ENCODE results near the gene KDM2A. TPM values are rescaled to one million over a fixed set of nuclear protein-coding genes. Genes with fewer than 3 reads are reported as not detected.
A peak's percentile ranks its signal among the peaks of the same experiment; 100 is the strongest.
"Not testable (repeated sequence)": the region's sequence is repeated elsewhere in the genome, so short reads cannot be mapped to it uniquely, and the experiment has no call there.

The KDM2A gene
- total RNA-seq, 1 donor from 2014 or later: 119 TPM

DNA sequence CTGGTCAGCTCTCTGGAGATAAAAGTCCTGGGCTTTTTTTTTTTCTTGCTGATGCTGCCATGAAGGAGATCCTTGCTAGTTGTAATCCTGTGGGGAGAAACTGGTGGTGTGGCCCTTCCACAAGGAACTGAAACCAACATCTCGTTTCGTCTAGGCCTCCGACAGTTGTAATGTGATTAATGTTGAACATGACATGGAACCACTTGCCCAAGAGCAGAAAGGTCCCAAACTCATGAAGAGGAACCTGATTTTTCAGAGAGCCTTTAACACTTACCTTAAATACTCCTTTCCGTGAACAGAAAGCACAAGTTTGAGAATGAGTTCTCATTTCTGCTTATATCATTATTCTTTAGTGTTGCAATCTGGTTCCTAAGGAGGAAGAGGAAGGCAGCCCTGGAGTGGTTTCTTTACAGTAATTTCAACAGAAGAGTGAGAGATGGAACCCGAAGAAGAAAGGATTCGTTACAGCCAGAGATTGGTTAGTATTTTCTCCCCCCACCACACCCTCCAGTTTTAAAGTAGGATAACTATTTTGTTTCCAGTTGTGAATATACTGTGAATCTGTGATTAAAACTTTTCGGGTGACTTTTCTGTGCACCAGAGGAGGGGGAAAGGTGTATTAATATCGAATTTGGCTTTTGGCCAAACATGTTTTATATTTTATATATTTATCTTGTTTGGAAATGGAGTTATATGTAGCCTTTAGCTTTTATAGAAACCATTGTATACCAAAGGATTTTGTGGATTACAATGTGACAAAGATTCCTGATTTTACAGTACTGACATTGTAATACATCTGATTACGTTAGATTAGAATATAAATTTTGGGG is 2.0 kb downstream of the KDM2A start:
- Mint-ChIP-seq H3K4me1 (ENCODE audit: low read depth) (peaks cover 23% of the 10 kb centered on the region), H3K36me3 (ENCODE audit: low read depth) (peaks cover 25% of the 10 kb centered on the region), H3K27me3 (ENCODE audit: insufficient read depth) (peaks cover 4% of the 10 kb centered on the region), H3K27ac (peak overlapping the region; percentile 92), H3K4me3 (peak overlapping the region; percentile 99), H3K9me3 (no peaks in the 10 kb centered on the region)
- peak; percentile 12 for DNase-seq (ENCODE audit: low spot score)
- intact Hi-C loops (cut with micrococcal nuclease): loop anchor here (1.0 to 2.0 kb wide), 2 partner anchors 48 to 196 kb away; no protein-coding TSS in a partner anchor

DNA sequence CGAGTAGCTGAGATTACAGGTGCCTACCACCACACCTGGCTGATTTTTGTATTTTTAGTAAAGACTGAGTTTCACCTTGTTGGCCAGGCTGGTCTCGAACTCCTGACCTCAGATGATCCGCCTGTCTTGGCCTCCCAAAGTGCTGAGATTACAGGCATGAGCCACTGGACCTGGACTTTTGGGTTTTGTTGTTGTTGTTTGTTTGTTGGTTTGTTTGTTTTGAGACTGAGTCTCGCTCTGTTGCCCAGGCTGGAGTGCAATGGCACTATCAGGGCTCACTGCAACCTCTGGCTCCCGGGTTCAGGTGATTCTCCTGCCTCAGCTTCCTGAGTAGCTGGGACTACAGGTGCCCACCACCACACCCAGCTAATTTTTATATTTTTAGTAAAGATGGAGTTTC is 4.7 kb downstream of the KDM2A start:
- DNase-seq (ENCODE audit: low spot score); H3K9me3 Mint-ChIP-seq; H3K27me3 Mint-ChIP-seq (ENCODE audit: insufficient read depth); intact Hi-C loops (cut with micrococcal nuclease); H3K4me3 Mint-ChIP-seq: not testable (repeated sequence)
- Mint-ChIP-seq H3K36me3 (ENCODE audit: low read depth) (peaks cover 29% of the 10 kb centered on the region), H3K4me1 (ENCODE audit: low read depth) (peaks cover 27% of the 10 kb centered on the region), H3K27ac (peak overlapping the region; percentile 12)

DNA sequence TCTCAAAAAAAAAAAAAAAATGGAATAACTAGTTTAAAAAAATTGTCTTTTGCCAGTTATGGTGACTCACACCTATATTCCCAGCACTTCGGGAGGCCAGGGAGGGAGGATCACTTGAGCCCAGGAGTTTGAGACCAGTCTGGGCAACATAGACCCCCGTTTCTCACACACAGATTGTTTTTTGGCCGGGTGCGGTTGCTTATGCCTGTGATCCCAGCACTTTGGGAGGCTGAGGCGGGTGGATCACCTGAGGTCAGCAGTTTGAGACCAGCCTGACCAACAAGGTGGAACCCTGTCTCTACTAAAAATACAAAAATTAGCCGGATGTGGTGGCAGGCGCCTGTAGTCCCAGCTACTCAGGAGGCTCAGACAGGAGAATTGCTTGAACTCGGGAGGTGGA is 7.2 kb downstream of the KDM2A start:
- H3K4me3 Mint-ChIP-seq; H3K27ac Mint-ChIP-seq; intact Hi-C loops (cut with micrococcal nuclease); H3K9me3 Mint-ChIP-seq; H3K27me3 Mint-ChIP-seq (ENCODE audit: insufficient read depth); DNase-seq (ENCODE audit: low spot score): not testable (repeated sequence)
- Mint-ChIP-seq H3K4me1 (ENCODE audit: low read depth) (peaks cover 23% of the 10 kb centered on the region), H3K36me3 (ENCODE audit: low read depth) (peaks cover 24% of the 10 kb centered on the region)

DNA sequence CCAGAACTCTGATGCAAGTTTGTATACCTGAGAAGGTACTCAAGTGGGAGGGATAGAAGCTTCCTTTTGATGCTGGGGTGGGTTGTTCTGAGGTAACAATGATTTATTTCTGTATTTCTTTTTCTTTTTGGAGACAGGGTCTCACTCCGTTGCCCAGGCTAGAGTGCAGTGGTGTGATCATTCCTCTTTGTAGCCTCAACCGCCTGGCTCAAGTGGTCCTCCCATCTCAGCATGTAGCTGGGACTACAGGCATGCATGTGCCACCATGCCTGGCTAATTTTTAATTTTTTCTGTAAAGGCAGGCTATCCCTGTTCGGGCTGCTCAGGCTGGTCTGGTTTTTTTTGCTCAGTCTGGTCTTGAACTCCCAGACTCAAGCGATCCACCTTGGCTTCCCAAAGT is 7.9 kb downstream of the KDM2A start:
- Mint-ChIP-seq H3K9me3 (no peaks in the 10 kb centered on the region), H3K36me3 (ENCODE audit: low read depth) (peaks cover 22% of the 10 kb centered on the region), H3K27me3 (ENCODE audit: insufficient read depth) (no peaks in the 10 kb centered on the region), H3K4me1 (ENCODE audit: low read depth) (peaks cover 16% of the 10 kb centered on the region), H3K27ac (peak overlapping the region; percentile 18), H3K4me3 (no peak overlapping the region)
- no peak for DNase-seq (ENCODE audit: low spot score)
- intact Hi-C loops (cut with micrococcal nuclease): no loop called here

DNA sequence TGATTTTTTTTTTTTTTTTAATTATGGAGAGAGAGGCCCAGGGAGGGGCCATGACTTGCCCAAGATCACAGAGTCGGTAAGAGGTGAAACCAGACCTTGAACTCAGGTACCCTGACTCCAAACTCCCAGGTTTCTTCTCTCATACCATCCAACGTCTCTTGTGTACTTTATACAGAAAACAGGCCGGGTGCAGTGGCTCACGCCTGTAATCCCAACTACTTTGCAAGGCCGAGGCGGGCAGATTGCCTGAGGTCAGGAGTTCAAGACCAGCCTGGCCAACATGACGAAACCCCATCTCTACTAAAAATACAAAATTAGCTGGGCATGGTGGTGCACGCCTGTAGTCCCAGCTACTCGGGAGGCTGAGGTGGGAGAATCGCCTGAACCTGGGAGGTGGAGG is 11.8 kb downstream of the KDM2A start:
- H3K27ac Mint-ChIP-seq; DNase-seq (ENCODE audit: low spot score); intact Hi-C loops (cut with micrococcal nuclease); H3K4me1 Mint-ChIP-seq (ENCODE audit: low read depth); H3K27me3 Mint-ChIP-seq (ENCODE audit: insufficient read depth); H3K4me3 Mint-ChIP-seq; H3K9me3 Mint-ChIP-seq: not testable (repeated sequence)
- peaks cover 36% of the 10 kb centered on the region for H3K36me3 Mint-ChIP-seq (ENCODE audit: low read depth)

DNA sequence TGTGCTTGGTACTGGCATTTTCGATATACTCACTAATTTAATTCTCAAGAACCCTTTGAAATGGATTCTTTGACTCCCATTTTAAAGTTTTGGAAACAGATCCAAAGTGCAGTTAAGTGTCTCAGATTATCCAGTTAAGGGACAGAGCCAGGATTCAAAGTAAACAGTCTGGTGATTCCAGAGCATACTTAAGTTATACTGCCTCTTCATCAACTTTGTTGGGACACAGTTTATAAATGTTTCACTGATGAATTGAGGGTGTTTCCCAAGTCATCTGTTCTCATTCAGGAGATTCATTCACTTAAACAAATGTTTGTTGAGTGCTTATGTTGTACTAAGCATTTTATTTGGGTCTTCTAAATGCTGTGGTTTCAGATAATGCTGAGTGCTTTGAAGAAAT is 17.1 kb downstream of the KDM2A start:
- no peak overlapping the region for H3K4me3 Mint-ChIP-seq
- H3K27me3 Mint-ChIP-seq (ENCODE audit: insufficient read depth): no peaks in the 10 kb centered on the region
- DNase-seq (ENCODE audit: low spot score): no peak
- H3K27ac Mint-ChIP-seq: no peak overlapping the region
- peaks cover 56% of the 10 kb centered on the region for H3K36me3 Mint-ChIP-seq (ENCODE audit: low read depth)
- no peaks in the 10 kb centered on the region for H3K4me1 Mint-ChIP-seq (ENCODE audit: low read depth)
- H3K9me3 Mint-ChIP-seq: no peaks in the 10 kb centered on the region
- intact Hi-C loops (cut with micrococcal nuclease): no loop called here

DNA sequence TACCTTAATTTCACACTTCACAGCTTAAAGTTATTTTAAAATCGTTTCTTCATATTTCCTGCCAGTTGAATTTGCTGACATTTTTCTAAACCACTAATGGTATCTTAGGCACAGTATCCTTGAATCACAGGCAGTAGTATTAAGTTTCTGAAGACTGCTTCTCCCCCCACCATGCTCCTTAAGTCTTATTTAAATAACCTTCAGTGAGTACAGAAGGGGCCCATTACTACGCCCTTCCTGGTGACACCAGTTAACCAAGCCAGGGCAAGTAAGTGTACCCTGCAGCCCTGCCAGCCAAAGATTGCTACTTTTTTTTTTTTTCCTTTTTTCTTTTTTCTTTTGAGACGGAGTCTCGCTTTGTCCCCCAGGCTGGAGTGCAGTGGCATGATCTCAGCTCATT is 19.9 kb downstream of the KDM2A start:
- H3K27ac Mint-ChIP-seq: no peak overlapping the region
- peaks cover 48% of the 10 kb centered on the region for H3K36me3 Mint-ChIP-seq (ENCODE audit: low read depth)
- H3K9me3 Mint-ChIP-seq: no peaks in the 10 kb centered on the region
- H3K27me3 Mint-ChIP-seq (ENCODE audit: insufficient read depth): no peaks in the 10 kb centered on the region
- no peak for DNase-seq (ENCODE audit: low spot score)
- intact Hi-C loops (cut with micrococcal nuclease): no loop called here
- no peaks in the 10 kb centered on the region for H3K4me1 Mint-ChIP-seq (ENCODE audit: low read depth)
- H3K4me3 Mint-ChIP-seq: no peak overlapping the region

DNA sequence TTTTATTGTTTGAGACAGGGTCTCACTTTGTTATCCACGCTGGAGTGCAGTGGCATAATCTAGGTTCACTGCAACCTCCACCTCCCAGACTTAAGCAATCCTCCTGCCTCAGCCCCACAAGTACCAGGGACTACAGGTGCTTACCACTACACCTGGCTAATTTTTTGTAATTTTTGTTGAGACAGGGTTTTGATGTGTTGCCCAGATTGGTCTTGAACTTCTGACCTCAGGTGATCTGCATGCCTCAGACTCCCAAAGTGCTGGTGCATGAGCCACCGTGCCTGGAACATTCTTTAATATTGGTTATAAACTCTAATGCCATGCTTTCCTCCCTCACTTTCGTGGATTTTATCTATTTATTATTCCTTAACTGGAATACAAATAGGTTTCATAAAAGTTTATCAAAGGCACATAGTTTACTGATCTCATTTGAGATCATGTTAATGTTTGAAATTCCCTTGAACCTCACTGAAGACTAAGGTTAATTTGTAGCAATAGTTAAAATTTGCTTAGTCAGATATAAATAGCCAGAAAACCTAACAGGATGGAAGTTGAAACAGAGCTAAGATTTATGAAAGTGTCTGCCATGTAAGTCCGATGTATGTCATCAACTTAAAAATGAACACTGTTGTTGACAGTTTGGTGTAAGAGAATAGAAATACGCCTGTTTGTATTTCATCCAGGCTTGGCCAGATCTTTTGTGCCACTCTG is 27.6 kb downstream of the KDM2A start:
- Mint-ChIP-seq H3K27ac (no peak overlapping the region), H3K36me3 (ENCODE audit: low read depth) (peaks cover 14% of the 10 kb centered on the region)
- intact Hi-C loops (cut with micrococcal nuclease): no loop called here

DNA sequence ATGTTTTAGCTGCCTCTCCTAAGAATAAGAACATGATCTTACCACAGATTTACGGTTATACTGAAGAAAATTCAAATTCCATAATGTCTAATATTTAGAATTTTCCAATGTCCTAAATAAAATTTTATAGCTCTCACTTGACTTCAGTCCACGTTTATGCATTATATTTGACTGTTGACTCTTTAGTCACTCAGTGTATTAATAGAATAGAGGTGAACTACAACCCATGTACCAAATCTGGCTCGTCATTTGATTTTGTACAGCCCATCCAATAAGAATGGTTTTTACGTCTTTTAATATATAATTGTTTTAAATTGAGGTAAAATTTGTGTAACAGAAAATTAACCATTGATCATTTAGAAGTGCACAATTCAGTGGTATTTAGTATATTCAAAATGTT is 34.9 kb downstream of the KDM2A start:
- H3K4me3 Mint-ChIP-seq: no peak overlapping the region
- no peaks in the 10 kb centered on the region for H3K9me3 Mint-ChIP-seq
- intact Hi-C loops (cut with micrococcal nuclease): no loop called here

More for the DNA sequence above, 27.6 kb downstream of the KDM2A start:
- no peak for DNase-seq (ENCODE audit: low spot score)
- Mint-ChIP-seq H3K4me1 (ENCODE audit: low read depth) (no peaks in the 10 kb centered on the region), H3K4me3 (no peak overlapping the region), H3K27me3 (ENCODE audit: insufficient read depth) (no peaks in the 10 kb centered on the region), H3K9me3 (no peaks in the 10 kb centered on the region)

DNA sequence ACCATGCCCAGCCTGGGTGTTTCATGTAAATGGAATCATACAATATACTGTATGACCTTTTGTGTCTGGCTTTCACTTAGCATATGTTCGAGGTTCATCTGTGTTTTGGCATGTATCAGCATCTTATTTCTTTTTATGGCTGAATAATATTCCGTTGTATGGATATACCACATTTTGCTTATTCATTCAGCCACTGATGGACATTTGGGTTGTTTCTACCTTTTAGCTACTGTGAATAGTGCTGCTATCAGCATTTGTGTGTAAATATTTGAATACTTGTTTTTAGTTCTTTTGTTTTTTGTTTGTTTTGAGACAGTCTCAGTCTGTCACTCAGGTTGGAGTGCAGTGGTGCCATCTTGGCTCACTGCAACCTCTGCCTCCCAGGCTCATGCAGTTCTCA is 35.7 kb downstream of the KDM2A start:
- peaks cover 10% of the 10 kb centered on the region for H3K4me1 Mint-ChIP-seq (ENCODE audit: low read depth)
- DNase-seq (ENCODE audit: low spot score): no peak
- H3K4me3 Mint-ChIP-seq: no peak overlapping the region
- peaks cover 7% of the 10 kb centered on the region for H3K36me3 Mint-ChIP-seq (ENCODE audit: low read depth)
- H3K9me3 Mint-ChIP-seq: no peaks in the 10 kb centered on the region
- no peaks in the 10 kb centered on the region for H3K27me3 Mint-ChIP-seq (ENCODE audit: insufficient read depth)
- no peak overlapping the region for H3K27ac Mint-ChIP-seq
- intact Hi-C loops (cut with micrococcal nuclease): no loop called here

More for the DNA sequence above, 34.9 kb downstream of the KDM2A start:
- no peaks in the 10 kb centered on the region for H3K27me3 Mint-ChIP-seq (ENCODE audit: insufficient read depth)
- H3K27ac Mint-ChIP-seq: no peak overlapping the region
- DNase-seq (ENCODE audit: low spot score): no peak
- peaks cover 3% of the 10 kb centered on the region for H3K4me1 Mint-ChIP-seq (ENCODE audit: low read depth)
- H3K36me3 Mint-ChIP-seq (ENCODE audit: low read depth): peaks cover 9% of the 10 kb centered on the region

DNA sequence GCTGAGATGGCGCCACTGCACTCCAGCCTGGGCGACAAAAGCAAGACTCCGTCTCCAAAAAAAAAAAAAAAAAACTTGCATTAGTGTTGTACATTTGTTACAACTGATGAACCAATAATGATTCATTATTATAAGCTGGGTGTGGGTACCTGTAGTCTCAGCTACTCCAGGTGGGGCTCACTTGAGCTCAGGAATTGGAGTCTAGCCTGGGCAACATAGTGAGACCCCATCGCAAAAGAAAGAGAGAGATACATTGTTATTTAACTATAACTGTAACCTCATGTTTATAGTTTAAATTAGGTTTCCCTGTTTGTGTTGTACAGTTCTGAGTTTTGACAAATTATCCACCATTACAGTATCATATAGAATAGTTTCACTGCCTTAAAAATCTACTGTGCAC is 38.6 kb downstream of the KDM2A start:
- Mint-ChIP-seq H3K36me3 (ENCODE audit: low read depth) (no peaks in the 10 kb centered on the region), H3K4me3 (no peak overlapping the region), H3K9me3 (no peaks in the 10 kb centered on the region), H3K4me1 (ENCODE audit: low read depth) (peaks cover 26% of the 10 kb centered on the region), H3K27ac (no peak overlapping the region), H3K27me3 (ENCODE audit: insufficient read depth) (no peaks in the 10 kb centered on the region)
- intact Hi-C loops (cut with micrococcal nuclease): no loop called here
- no peak for DNase-seq (ENCODE audit: low spot score)

DNA sequence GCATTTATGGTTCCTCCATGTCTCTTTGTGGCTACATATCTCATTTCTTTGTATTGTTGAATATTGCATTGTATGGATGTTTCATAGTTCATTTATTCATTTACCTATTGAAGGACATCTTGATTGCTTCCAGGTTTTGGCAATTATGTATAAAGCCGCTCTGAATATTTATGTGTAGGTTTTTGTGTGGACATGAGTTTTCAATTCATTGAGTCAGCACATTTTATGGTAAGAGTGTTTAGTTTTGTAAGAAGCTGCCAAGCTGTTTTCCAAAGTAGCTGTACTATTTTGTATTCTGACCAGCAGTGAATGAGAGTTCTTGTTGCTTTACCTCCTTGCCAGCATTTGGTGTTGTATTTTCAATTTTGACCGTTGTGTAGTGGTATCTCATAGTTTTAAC is 39.2 kb downstream of the KDM2A start:
- Mint-ChIP-seq H3K4me1 (ENCODE audit: low read depth) (peaks cover 31% of the 10 kb centered on the region), H3K4me3 (no peak overlapping the region), H3K27me3 (ENCODE audit: insufficient read depth) (no peaks in the 10 kb centered on the region), H3K36me3 (ENCODE audit: low read depth) (peaks cover 4% of the 10 kb centered on the region), H3K27ac (no peak overlapping the region), H3K9me3 (no peaks in the 10 kb centered on the region)
- DNase-seq (ENCODE audit: low spot score): no peak
- intact Hi-C loops (cut with micrococcal nuclease): no loop called here

DNA sequence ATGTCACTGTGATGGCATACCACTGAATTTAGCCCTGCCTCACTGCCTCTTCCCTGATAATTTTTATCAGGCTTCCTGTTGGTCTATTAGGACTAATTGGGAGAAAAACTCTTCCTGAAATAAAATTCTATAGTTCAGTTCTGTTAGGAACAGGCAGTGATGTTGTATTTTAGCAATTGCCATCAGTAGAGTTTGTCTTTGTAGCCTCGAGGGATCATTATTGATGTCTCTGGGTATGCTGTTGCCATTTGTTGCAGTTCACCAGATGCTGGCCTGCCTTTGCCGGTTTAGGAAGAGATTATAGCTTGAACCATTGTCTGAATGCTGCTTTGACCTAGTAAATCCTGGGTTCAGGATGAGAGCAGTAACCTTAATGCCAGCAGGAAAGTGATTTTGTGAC is 41.0 kb downstream of the KDM2A start:
- Mint-ChIP-seq H3K4me3 (no peak overlapping the region), H3K9me3 (no peaks in the 10 kb centered on the region), H3K27me3 (ENCODE audit: insufficient read depth) (no peaks in the 10 kb centered on the region), H3K27ac (no peak overlapping the region), H3K4me1 (ENCODE audit: low read depth) (peaks cover 36% of the 10 kb centered on the region), H3K36me3 (ENCODE audit: low read depth) (peaks cover 9% of the 10 kb centered on the region)
- intact Hi-C loops (cut with micrococcal nuclease): no loop called here
- DNase-seq (ENCODE audit: low spot score): no peak
